ENCODE data around the gene ZNF398. TPM values are rescaled to one million over a fixed set of nuclear protein-coding genes. Genes with fewer than 3 reads are reported as not detected.
"Not testable (repeated sequence)": the region's sequence is repeated elsewhere in the genome, so short reads cannot be mapped to it uniquely, and the experiment has no call there.

ZNF398 gene
- polyA plus RNA-seq, 3 donors = 14.2 to 14.8 (median 14.4) TPM

DNA sequence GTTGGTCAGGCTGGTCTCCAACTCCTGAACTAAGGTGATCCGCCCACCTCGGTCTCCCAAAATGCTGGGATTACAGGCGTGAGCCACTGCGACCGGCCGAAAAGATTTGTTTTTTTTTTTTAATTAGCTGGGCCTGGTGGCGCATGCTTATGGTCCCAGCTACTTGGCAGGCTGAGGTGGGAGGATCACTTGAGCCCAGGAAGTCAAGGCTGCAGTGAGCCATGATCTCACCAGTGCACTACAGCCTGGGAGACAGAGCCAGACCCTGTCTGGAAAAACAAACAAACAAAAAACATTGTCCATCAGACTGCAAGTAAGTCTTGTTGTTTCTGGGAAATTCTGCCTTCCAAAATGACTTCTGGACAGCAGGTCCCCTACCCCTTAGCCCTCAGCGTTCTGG is 75.9 kb downstream of the ZNF398 start:
- DNase-seq (ENCODE audit: low read depth in 3 of 3, low spot score in 2 of 3) = no peak

DNA sequence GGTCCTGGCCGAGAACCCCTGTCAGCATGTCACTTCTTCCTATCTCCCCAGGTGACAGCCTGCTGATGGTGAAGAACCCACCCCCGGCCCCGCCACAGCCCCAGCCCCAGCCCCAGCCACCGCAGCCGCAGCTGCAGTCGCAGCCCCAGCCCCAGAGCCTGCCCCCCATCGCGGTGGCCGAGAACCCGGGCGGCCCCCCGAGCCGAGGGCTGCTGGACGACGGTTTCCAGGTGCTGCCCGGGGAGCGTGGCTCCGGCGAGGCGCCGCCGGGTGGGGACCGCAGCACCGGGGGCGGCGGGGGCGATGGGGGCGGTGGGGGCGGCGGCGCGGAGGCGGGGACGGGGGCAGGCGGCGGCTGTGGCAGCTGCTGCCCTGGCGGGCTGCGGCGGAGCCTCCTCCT is 76.5 kb downstream of the ZNF398 start:
- DNase-seq (ENCODE audit: low read depth in 3 of 3, low spot score in 2 of 3) = no peak

DNA sequence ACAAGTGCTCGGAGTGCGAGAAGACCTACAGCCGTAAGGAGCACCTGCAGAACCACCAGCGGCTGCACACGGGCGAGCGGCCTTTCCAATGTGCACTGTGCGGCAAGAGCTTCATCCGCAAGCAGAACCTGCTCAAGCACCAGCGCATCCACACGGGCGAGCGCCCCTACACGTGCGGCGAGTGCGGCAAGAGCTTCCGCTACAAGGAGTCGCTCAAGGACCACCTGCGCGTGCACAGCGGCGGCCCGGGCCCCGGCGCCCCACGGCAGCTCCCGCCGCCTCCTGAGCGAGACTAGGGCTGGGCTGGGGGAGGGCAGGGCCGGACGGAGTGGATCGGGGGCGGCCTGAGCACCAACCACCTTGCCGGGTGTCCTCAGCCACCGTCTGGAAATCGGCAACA is 77.1 kb downstream of the ZNF398 start:
- DNase-seq (ENCODE audit: low read depth in 3 of 3, low spot score in 2 of 3) = no peak

DNA sequence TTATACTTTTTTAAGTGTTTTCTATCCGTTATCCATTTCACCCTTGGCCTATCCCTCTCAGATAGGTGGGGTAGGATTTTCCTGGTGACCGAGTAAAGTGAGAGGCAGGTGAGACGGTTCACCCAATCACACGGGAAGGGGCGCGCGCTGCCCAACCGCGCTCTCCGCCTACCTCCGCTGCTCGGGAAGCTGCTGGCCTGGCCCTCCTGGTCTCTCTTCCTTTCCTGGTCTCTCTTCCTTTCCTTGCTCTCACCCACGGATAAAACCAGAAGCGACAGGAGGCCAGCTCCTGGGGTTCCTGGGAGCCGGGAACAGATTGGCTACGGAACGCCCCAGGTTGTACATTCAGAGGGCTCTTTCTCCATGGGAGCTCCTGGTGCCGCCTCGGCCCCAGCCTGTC is 77.9 kb downstream of the ZNF398 start:
- no peak for DNase-seq (ENCODE audit: low read depth in 3 of 3, low spot score in 2 of 3)

DNA sequence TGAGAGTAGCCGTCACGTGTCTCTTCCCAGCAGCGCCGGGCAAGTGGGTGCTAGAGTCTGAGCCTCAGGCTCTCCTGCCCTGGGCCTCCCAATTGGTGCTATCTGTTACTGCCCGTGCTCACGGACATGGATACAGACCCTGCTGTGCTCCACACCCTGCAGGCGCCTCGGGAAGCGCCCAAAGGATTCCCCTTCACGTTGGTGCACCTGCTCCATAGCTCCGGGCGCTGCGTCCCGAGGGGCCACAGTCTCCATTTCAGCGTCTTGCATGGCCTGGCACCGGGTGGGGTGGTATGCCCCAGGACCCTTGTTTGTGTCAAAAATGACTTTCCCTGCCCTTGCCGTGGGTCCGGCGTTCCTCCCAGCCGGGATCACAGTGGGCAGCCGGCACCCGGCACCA is 78.4 kb downstream of the ZNF398 start:
- no peak for DNase-seq (ENCODE audit: low read depth in 3 of 3, low spot score in 2 of 3)

DNA sequence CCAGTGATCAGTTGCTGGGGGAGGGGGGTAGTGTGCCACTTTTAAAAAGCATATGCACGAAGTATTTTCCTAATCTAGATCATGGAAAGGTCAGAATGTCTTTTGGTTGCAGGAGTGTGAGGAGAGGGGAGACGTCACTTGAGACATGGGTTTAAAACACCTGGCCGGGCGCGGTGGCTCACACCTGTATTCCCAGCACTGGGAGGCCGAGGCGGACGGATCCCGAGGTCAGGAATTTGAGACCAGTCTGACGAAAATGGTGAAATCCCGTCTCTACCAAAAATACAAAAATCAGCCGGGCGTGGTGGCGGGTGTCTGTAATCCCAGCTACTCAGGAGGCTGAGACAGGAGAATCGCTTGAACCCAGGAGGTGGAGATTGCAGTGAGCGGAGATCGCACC is 79.1 kb downstream of the ZNF398 start:
- not testable (repeated sequence) for DNase-seq (ENCODE audit: low read depth in 3 of 3, low spot score in 2 of 3)

DNA sequence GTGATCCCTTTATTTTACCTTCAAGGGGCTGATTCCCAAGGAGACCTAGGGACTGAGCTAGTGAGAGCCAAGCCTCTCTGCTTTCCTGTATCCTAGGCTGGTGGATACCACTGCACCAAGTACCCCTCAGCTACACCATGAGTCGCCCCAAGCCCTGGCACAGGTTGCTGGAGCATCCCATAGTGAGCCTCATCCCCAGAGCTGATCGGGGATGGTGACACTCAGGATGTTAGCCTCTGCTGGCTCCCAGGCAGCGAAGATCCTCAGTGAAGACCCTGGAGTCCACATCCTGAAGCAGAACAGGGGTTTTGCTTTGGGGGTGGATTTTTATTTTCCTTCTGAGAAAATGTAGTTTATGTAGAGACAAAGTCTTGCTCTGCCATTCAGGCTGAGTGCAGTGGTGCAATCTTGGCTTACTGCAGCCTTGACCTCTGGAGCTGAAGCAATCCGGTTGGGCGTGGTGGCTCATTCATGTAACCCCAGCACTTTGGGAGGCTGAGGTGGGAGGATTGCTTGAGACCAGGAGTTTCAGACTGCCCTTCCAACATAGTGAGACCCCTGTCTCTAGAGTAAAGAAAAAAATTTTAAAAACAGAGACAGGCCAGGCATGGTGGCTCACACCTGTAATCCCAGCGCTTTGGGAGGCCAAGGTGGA is 79.7 kb downstream of the ZNF398 start:
- DNase-seq (ENCODE audit: low read depth in 3 of 3, low spot score in 2 of 3) = no peak

DNA sequence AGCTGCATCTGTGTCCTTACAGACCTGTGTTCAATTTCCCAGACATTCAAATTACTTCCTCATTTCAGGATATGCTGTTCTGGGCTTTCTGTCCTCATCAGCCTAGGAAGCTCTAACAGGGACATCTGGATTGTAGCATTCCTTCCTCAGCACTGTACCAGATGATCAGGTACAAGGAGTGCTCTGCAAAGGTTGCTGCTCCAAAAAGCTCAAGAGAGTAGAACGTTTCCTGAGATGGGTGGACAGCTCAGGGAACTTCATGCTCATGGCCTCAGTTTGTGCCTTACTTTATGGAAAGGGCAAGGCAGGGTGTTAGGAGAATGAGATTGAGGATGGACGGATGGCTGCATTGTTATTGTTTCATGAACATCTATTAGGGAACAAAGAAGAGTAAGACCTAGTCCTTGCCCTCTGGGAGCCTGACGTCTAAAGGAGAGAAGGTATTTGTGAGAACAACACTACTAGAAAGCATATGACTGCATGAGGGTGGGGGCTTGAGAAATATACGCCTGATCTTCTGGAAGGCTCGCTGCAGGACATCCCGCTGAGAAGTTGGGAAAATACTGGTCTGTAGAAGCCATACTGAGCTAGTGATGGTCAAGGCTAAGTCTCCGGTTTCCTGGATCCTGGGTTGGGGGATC is 81.7 kb downstream of the ZNF398 start:
- DNase-seq (ENCODE audit: low read depth in 3 of 3, low spot score in 2 of 3) = no peak

DNA sequence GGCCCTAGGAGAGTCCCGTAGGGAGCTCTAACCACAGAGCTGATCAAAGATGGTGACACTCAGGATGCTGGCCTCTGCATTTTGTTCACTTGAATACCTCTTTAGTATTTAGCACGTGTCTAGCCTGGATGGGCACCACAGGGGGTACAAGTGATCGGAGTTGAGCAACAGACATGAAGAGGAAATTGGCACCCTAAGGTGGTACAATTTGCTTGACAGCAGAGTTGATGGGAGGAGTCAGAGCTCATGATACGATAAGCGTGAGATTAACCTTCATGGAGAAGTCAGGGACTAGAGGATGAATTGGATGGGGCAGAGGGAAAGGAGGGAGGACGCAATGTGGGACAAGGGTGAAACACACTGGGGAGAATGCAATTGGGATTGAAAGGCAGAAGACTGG is 82.3 kb downstream of the ZNF398 start:
- no peak for DNase-seq (ENCODE audit: low read depth in 3 of 3, low spot score in 2 of 3)

DNA sequence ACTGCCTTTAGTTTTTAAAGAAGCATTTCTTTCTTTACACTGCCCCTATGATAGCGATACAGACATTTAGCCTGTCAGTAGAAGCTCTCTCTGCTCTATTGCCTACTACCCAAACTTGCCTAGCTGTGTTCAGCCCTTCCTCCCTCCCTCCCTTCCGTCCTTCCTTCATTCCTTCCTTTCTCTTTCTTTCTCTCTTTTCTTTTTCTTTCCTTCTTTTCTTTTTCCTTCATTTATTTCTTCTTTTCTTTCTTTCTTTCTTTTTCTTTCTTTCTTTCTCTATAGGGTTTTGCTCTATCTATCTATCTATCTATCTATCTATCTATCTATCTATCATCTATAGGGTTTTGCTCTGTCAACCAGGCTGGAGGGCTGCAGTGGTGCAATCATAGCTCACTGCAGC is 85.1 kb downstream of the ZNF398 start:
- DNase-seq (ENCODE audit: low read depth in 3 of 3, low spot score in 2 of 3) = no peak

Other genes starting within 250 kb of the ZNF398 start
- 100 to 1,000 TPM; 164 to 199 (median 188) TPM for gene PDIA4, start 118.9 kb upstream of the ZNF398 start, polyA plus RNA-seq (ENCODE audit: insufficient read length in 3 of 3)
- gene ZNF786, start 56.7 kb upstream of the ZNF398 start, polyA plus RNA-seq (ENCODE audit: insufficient read length in 3 of 3) = 10 to 100 TPM in 1 of 3 donors, 1 to 10 TPM in 2; 7.8 to 10.2 (median 9.5) TPM
- 1 to 10 TPM; 7.9 to 9.2 (median 8.6) TPM for gene ZNF425, start 21.1 kb upstream of the ZNF398 start, polyA plus RNA-seq (ENCODE audit: insufficient read length in 3 of 3)
- 10 to 100 TPM; 21.1 to 24.0 (median 21.7) TPM for gene ZNF282, start 48.1 kb downstream of the ZNF398 start, polyA plus RNA-seq (ENCODE audit: insufficient read length in 3 of 3)
- 10 to 100 TPM; 15.5 to 17.0 (median 16.5) TPM for gene ZNF212, start 92.2 kb downstream of the ZNF398 start, polyA plus RNA-seq (ENCODE audit: insufficient read length in 3 of 3)
- gene ZNF783, start 114.7 kb downstream of the ZNF398 start, polyA plus RNA-seq (ENCODE audit: insufficient read length in 3 of 3) = 10 to 100 TPM in 2 of 3 donors, 1 to 10 TPM in 1; 9.8 to 11.6 (median 10.3) TPM

Measured in right renal cortex interstitium (tissue), 3 donors.